DND-41 (cell line): Measurements from ENCODE around the gene ATP8A2.

Source experiments
- ATAC-seq: fragments of 200-7000 bp; cut with Tn5 transposase; 3 replicates; pipeline ENCODE4 v1.9.1; 2021; ENCODE audit warnings: low read depth; ENCODE audit not compliant: insufficient read depth
- DNase-seq: peaks from one replicate; pipeline ENCODE4 v3.0.0-alpha.2; 2020
- H2AFZ ChIP-seq: 2 replicates; pipeline ENCODE4 v1.6.0; 2012; ENCODE audit warnings: low read depth, low read length
- H3K27ac ChIP-seq: 2 replicates; pipeline ENCODE4 v1.5.1; 2012; ENCODE audit warnings: low read length, inconsistent platforms
- H3K27me3 ChIP-seq: fragments of 200-600 bp; sonication (generic); 2 replicates; pipeline ENCODE4 v1.6.0; 2012; ENCODE audit warnings: low read length, mild to moderate bottlenecking, inconsistent platforms; ENCODE audit not compliant: insufficient read depth, poor library complexity
- H3K36me3 ChIP-seq: 2 replicates; pipeline ENCODE4 v1.5.1; 2012; ENCODE audit warnings: low read length, inconsistent platforms; ENCODE audit not compliant: insufficient read depth
- H3K4me1 ChIP-seq: 2 replicates; pipeline ENCODE4 v1.5.1; 2012; ENCODE audit warnings: mild to moderate bottlenecking, low read length; ENCODE audit not compliant: insufficient read depth
- H3K4me2 ChIP-seq: 2 replicates; pipeline ENCODE4 v1.6.0; 2012; ENCODE audit warnings: mild to moderate bottlenecking, moderate library complexity, low read length, inconsistent platforms; ENCODE audit not compliant: insufficient read depth
- H3K4me3 ChIP-seq, 2 experiments: fragments of 200-600 bp in 1 of 2; shearing (Covaris generic) in 1 of 2; 2 replicates each; pipeline ENCODE4 v1.5.1; 2012 to 2016; ENCODE audit warnings: inconsistent platforms in 2 of 2, low read length in 2 of 2, mild to moderate bottlenecking in 2 of 2, low read depth in 1 of 2, moderate library complexity in 1 of 2
- H3K79me2 ChIP-seq: 2 replicates; pipeline ENCODE4 v1.6.0; 2012; ENCODE audit warnings: low read length, inconsistent platforms; ENCODE audit not compliant: insufficient read depth
- H3K9ac ChIP-seq: 2 replicates; pipeline ENCODE4 v1.6.0; 2012; ENCODE audit warnings: low read depth, mild to moderate bottlenecking, inconsistent platforms, low read length, moderate library complexity
- H3K9me3 ChIP-seq: 2 replicates; pipeline ENCODE4 v1.5.1; 2012; ENCODE audit warnings: low read length, moderate library complexity, mild to moderate bottlenecking, inconsistent platforms; ENCODE audit not compliant: insufficient read depth, severe bottlenecking
- H4K20me1 ChIP-seq: 2 replicates; pipeline ENCODE4 v1.6.0; 2012; ENCODE audit warnings: low read length; ENCODE audit not compliant: insufficient read depth
- CTCF ChIP-seq: IDR thresholded peaks from 2 replicates; pipeline ENCODE4 v1.5.1; 2012; ENCODE audit warnings: borderline replicate concordance, low read length, moderate library complexity, mild to moderate bottlenecking; ENCODE audit not compliant: poor library complexity, severe bottlenecking; ENCODE audit errors: extremely low read depth
- EZH2 ChIP-seq: IDR thresholded peaks from 3 replicates; pipeline ENCODE4 v1.6.1; 2012; ENCODE audit warnings: borderline replicate concordance, low read depth, mild to moderate bottlenecking, moderate library complexity, low read length, inconsistent platforms; ENCODE audit not compliant: severe bottlenecking

Gene ATP8A2

DNA sequence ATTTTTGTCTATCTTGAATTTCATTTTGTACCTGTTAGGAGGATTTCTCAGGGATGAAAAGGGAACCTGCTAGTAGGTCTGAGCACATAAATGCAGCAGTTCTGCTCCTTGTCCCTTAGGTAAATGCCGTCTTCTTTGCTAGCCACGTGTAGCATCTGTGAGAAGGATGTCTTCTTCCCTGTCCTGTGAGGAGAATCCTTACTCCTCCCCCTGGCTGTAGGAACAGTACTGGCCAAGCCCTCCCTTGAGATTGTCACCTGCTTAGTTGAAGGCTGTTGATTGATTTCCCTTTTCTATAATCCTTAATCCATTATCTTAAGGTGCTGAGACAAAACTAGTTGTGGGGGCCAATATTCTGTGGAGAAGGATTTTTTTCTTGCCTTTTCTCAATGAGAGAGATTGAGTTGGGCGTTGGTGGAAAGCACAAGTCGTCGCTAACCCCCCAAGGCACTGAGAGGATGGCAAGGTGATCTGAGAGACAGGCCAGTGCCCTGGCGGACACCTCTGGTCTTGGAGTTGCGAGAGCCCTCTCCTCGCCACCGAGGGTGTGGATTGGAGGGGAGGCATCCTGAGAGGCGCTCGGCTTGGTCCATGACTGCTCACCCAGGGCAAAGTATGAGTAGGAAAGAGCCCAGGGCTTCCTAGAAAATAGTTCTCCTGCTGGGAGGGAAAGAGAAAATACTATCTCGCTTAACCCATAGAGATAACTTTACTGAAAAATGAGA lies 216.7 kb downstream of the ATP8A2 start:
- H3K4me3 ChIP-seq = no peak overlapping the region
- H4K20me1 ChIP-seq = no peaks in the 10 kb centered on the region
- no peaks in the 10 kb centered on the region for H3K27me3 ChIP-seq
- DNase-seq (no peak), ATAC-seq (no peak)
- H2AFZ ChIP-seq = no peak overlapping the region
- no peaks in the 10 kb centered on the region for H3K9me3 ChIP-seq
- no peaks in the 10 kb centered on the region for H3K36me3 ChIP-seq
- no peak overlapping the region for H3K27ac ChIP-seq
- no peaks in the 10 kb centered on the region for H3K79me2 ChIP-seq
- H3K9ac ChIP-seq = no peak overlapping the region
- H3K4me1 ChIP-seq = peaks cover 3% of the 10 kb centered on the region; the same call in 1 of the 2 replicates
- TF ChIP-seq CTCF = no peak
- no peak for TF ChIP-seq EZH2
- no peak overlapping the region for H3K4me2 ChIP-seq

- H4K20me1 ChIP-seq = no peaks in the 10 kb centered on the region
- no peaks in the 10 kb centered on the region for H3K36me3 ChIP-seq
- no peak overlapping the region for H2AFZ ChIP-seq
- no peaks in the 10 kb centered on the region for H3K9me3 ChIP-seq
- no peak overlapping the region for H3K9ac ChIP-seq
- no peak overlapping the region for H3K4me2 ChIP-seq
- H3K27ac ChIP-seq = no peak overlapping the region
- no peak for ATAC-seq
- TF ChIP-seq EZH2 = no peak
- no peak for TF ChIP-seq CTCF
- no peaks in the 10 kb centered on the region for H3K4me1 ChIP-seq
- DNase-seq = no peak
- H3K79me2 ChIP-seq = no peaks in the 10 kb centered on the region
- no peak overlapping the region for H3K4me3 ChIP-seq
- no peaks in the 10 kb centered on the region for H3K27me3 ChIP-seq
Observed at GRCh38 chr13:25598421-25598820, 226.6 kb downstream of the ATP8A2 start.

DNA sequence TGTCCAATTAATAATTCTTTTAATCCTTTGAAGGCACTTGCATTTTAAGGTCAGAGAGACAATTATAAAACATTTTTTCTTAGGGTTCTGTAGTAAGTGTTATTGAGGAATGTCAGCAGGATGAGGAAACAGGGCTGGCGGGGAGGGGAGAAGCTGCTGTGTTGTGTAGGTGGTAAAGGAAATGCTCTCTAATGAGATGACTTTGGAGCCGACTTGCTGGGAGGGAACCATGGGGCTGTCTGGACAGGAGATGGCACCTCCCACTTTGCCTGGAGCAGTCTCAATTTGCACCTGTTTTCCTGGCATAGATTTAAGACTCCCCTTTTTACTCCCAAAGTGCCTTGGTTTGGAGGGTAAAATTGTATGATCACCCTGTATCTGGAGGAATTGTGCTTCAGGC lies 230.4 kb downstream of the ATP8A2 start:
- no peaks in the 10 kb centered on the region for H3K9me3 ChIP-seq
- no peaks in the 10 kb centered on the region for H3K36me3 ChIP-seq
- no peak for ATAC-seq
- H2AFZ ChIP-seq = no peak overlapping the region
- no peaks in the 10 kb centered on the region for H3K79me2 ChIP-seq
- no peaks in the 10 kb centered on the region for H3K27me3 ChIP-seq
- no peak overlapping the region for H3K4me3 ChIP-seq
- no peak overlapping the region for H3K9ac ChIP-seq
- TF ChIP-seq EZH2 = no peak
- TF ChIP-seq CTCF = no peak
- DNase-seq = no peak
- no peaks in the 10 kb centered on the region for H3K4me1 ChIP-seq
- no peak overlapping the region for H3K27ac ChIP-seq
- no peak overlapping the region for H3K4me2 ChIP-seq
- H4K20me1 ChIP-seq = no peaks in the 10 kb centered on the region

- Histone ChIP-seq H3K36me3 (no peaks in the 10 kb centered on the region), H4K20me1 (no peaks in the 10 kb centered on the region), H3K9ac (no peak overlapping the region), H3K27me3 (no peaks in the 10 kb centered on the region), H3K79me2 (no peaks in the 10 kb centered on the region), H2AFZ (no peak overlapping the region), H3K4me3 (no peak overlapping the region), H3K4me2 (no peak overlapping the region), H3K27ac (no peak overlapping the region), H3K9me3 (no peaks in the 10 kb centered on the region), H3K4me1 (no peaks in the 10 kb centered on the region)
- DNase-seq (no peak), ATAC-seq (no peak)
- TF ChIP-seq CTCF (no peak), EZH2 (no peak)
Observed at GRCh38 chr13:25604106-25604505, 232.3 kb downstream of the ATP8A2 start.
